Karpas-422 (cell line): ENCODE results near the gene RBM20. TPM values are rescaled to one million over a fixed set of nuclear protein-coding genes. Genes with fewer than 3 reads are reported as not detected.

ENCODE experiments used
- DNase-seq: peaks from one replicate; pipeline ENCODE4 v3.0.0-alpha.2; 2015
- H2AFZ ChIP-seq: fragments of 200-600 bp; sonication (generic); 2 replicates; pipeline ENCODE4 v1.6.1; 2014; ENCODE audit warnings: antibody characterized with exemption, low read length, mixed read lengths
- H3K27ac ChIP-seq: fragments of 200-600 bp; sonication (generic); 2 replicates; pipeline ENCODE4 v1.5.1; 2014; ENCODE audit warnings: mild to moderate bottlenecking, low read length, moderate library complexity
- H3K27me3 ChIP-seq: fragments of 200-600 bp; sonication (generic); 2 replicates; pipeline ENCODE4 v1.6.1; 2014; ENCODE audit warnings: low read length, mixed read lengths
- H3K36me3 ChIP-seq: fragments of 200-600 bp; sonication (generic); 2 replicates; pipeline ENCODE4 v1.6.1; 2014; ENCODE audit warnings: low read length, mixed read lengths; ENCODE audit not compliant: insufficient read depth
- H3K4me1 ChIP-seq: fragments of 200-600 bp; sonication (generic); 2 replicates; pipeline ENCODE4 v1.6.1; 2014; ENCODE audit warnings: mild to moderate bottlenecking, low read length, mixed read lengths
- H3K4me2 ChIP-seq: fragments of 200-600 bp; sonication (generic); 2 replicates; pipeline ENCODE4 v1.6.1; 2014; ENCODE audit warnings: low read length, low read depth, mild to moderate bottlenecking; ENCODE audit not compliant: poor library complexity, severe bottlenecking
- H3K4me3 ChIP-seq: fragments of 200-600 bp; sonication (generic); 2 replicates; pipeline ENCODE4 v1.5.1; 2014; ENCODE audit warnings: mild to moderate bottlenecking, antibody characterized with exemption, low read length, mixed read lengths
- H3K79me2 ChIP-seq: fragments of 200-600 bp; sonication (generic); 2 replicates; pipeline ENCODE4 v1.6.1; 2014; ENCODE audit warnings: mild to moderate bottlenecking, low read length, mixed read lengths
- H3K9ac ChIP-seq: fragments of 200-600 bp; sonication (generic); 2 replicates; pipeline ENCODE4 v1.6.0; 2014; ENCODE audit warnings: low read length
- H3K9me2 ChIP-seq: fragments of 200-600 bp; sonication (generic), shearing (Covaris generic); replicated peaks from 2 replicates; pipeline ENCODE4 v1.6.0; 2014; ENCODE audit warnings: mild to moderate bottlenecking, low read length, moderate library complexity; ENCODE audit not compliant: insufficient read depth
- H3K9me3 ChIP-seq: fragments of 300-700, 200-600 bp; sonication (generic); 2 replicates; pipeline ENCODE4 v1.6.1; 2014; ENCODE audit warnings: low read length, mixed read lengths
- H4K20me1 ChIP-seq: fragments of 200-600 bp; sonication (generic); 2 replicates; pipeline ENCODE4 v1.6.1; 2014; ENCODE audit warnings: mild to moderate bottlenecking, antibody characterized with exemption, low read length, low read depth; ENCODE audit not compliant: insufficient read depth
- total RNA-seq: library from RNA; depleted of rRNA; stranded (reverse); fragments of >200 nt; shearing (Covaris generic); gene quantifications from 2 replicates; pipeline ENCODE4 v1.2.3, GENCODE V29; 2014; ENCODE audit warnings: low replicate concordance

The RBM20 gene
- total RNA-seq, 1 experiment from 2014 or later, result not detected

- H2AFZ ChIP-seq, result no peak overlapping the region
- no peak overlapping the region for H3K9ac ChIP-seq
- H3K9me3 ChIP-seq, result no peaks in the 10 kb centered on the region
- H3K36me3 ChIP-seq, result no peaks in the 10 kb centered on the region
- H3K4me3 ChIP-seq, result no peak overlapping the region
- no peaks in the 10 kb centered on the region for H3K9me2 ChIP-seq
- no peaks in the 10 kb centered on the region for H3K79me2 ChIP-seq
- H4K20me1 ChIP-seq, result no peaks in the 10 kb centered on the region
- H3K27ac ChIP-seq, result no peak overlapping the region
- peaks cover 3% of the 10 kb centered on the region for H3K4me1 ChIP-seq
- DNase-seq, result no peak
- no peak overlapping the region for H3K4me2 ChIP-seq
- no peaks in the 10 kb centered on the region for H3K27me3 ChIP-seq
Observed at GRCh38 chr10:110836706-110837105, 192.6 kb downstream of the RBM20 start.

- Histone ChIP-seq H3K4me2 (no peak overlapping the region), H3K9me2 (no peaks in the 10 kb centered on the region), H2AFZ (no peak overlapping the region), H3K27ac (no peak overlapping the region), H3K36me3 (no peaks in the 10 kb centered on the region), H3K27me3 (no peaks in the 10 kb centered on the region), H3K79me2 (no peaks in the 10 kb centered on the region), H3K9ac (no peak overlapping the region), H3K9me3 (no peaks in the 10 kb centered on the region), H3K4me1 (peaks cover 12% of the 10 kb centered on the region), H3K4me3 (no peak overlapping the region), H4K20me1 (no peaks in the 10 kb centered on the region)
- DNase-seq, result no peak
Observed at GRCh38 chr10:110837418-110838171, 193.5 kb downstream of the RBM20 start.

- H3K79me2 ChIP-seq, result no peaks in the 10 kb centered on the region
- DNase-seq, result no peak
- no peak overlapping the region for H2AFZ ChIP-seq
- H3K4me2 ChIP-seq, result no peak overlapping the region
- no peaks in the 10 kb centered on the region for H3K9me2 ChIP-seq
- no peak overlapping the region for H3K27ac ChIP-seq
- no peaks in the 10 kb centered on the region for H3K36me3 ChIP-seq
- H3K9me3 ChIP-seq, result no peaks in the 10 kb centered on the region
- no peak overlapping the region for H3K4me3 ChIP-seq
- peaks cover 27% of the 10 kb centered on the region for H3K4me1 ChIP-seq
- no peaks in the 10 kb centered on the region for H3K27me3 ChIP-seq
- no peaks in the 10 kb centered on the region for H4K20me1 ChIP-seq
- H3K9ac ChIP-seq, result no peak overlapping the region
Observed at GRCh38 chr10:110840225-110840922, 196.2 kb downstream of the RBM20 start.

GRCh38 chr10:110840923-110841428 lies 196.8 kb downstream of the RBM20 start:
- H3K4me2 ChIP-seq, result no peak overlapping the region
- H3K4me1 ChIP-seq, result peaks cover 33% of the 10 kb centered on the region

GRCh38 chr10:110841767-110842267 lies 197.7 kb downstream of the RBM20 start:
- DNase-seq, result peak; percentile 62
- H3K4me3 ChIP-seq, result no peak overlapping the region
- no peaks in the 10 kb centered on the region for H3K27me3 ChIP-seq
- no peaks in the 10 kb centered on the region for H3K79me2 ChIP-seq
- H3K4me2 ChIP-seq, result no peak overlapping the region
- no peak overlapping the region for H3K27ac ChIP-seq
- H3K36me3 ChIP-seq, result no peaks in the 10 kb centered on the region
- H3K4me1 ChIP-seq, result peaks cover 41% of the 10 kb centered on the region
- no peak overlapping the region for H3K9ac ChIP-seq
- no peak overlapping the region for H2AFZ ChIP-seq
- no peaks in the 10 kb centered on the region for H4K20me1 ChIP-seq
- no peaks in the 10 kb centered on the region for H3K9me2 ChIP-seq
- H3K9me3 ChIP-seq, result no peaks in the 10 kb centered on the region

More at GRCh38 chr10:110840923-110841428, 196.8 kb downstream of the RBM20 start:
- no peak overlapping the region for H3K9ac ChIP-seq
- H3K9me2 ChIP-seq, result no peaks in the 10 kb centered on the region
- H3K4me3 ChIP-seq, result no peak overlapping the region
- H3K27me3 ChIP-seq, result no peaks in the 10 kb centered on the region
- H2AFZ ChIP-seq, result no peak overlapping the region
- no peak for DNase-seq
- H3K79me2 ChIP-seq, result no peaks in the 10 kb centered on the region
- no peak overlapping the region for H3K27ac ChIP-seq
- no peaks in the 10 kb centered on the region for H3K36me3 ChIP-seq
- no peaks in the 10 kb centered on the region for H4K20me1 ChIP-seq
- no peaks in the 10 kb centered on the region for H3K9me3 ChIP-seq

GRCh38 chr10:110842326-110842904 lies 198.3 kb downstream of the RBM20 start:
- Histone ChIP-seq H3K4me3 (no peak overlapping the region), H4K20me1 (no peaks in the 10 kb centered on the region), H3K36me3 (no peaks in the 10 kb centered on the region), H3K4me2 (peak overlapping the region; percentile 13), H3K4me1 (peaks cover 47% of the 10 kb centered on the region), H3K9me3 (no peaks in the 10 kb centered on the region), H3K27me3 (no peaks in the 10 kb centered on the region), H3K9ac (no peak overlapping the region), H3K9me2 (no peaks in the 10 kb centered on the region), H2AFZ (no peak overlapping the region), H3K27ac (no peak overlapping the region), H3K79me2 (no peaks in the 10 kb centered on the region)
- no peak for DNase-seq

GRCh38 chr10:110843031-110843430 lies 198.9 kb downstream of the RBM20 start:
- Histone ChIP-seq H3K27ac (no peak overlapping the region), H2AFZ (no peak overlapping the region), H4K20me1 (no peaks in the 10 kb centered on the region), H3K36me3 (no peaks in the 10 kb centered on the region), H3K9me3 (no peaks in the 10 kb centered on the region), H3K79me2 (no peaks in the 10 kb centered on the region), H3K4me3 (no peak overlapping the region), H3K4me1 (peaks cover 53% of the 10 kb centered on the region), H3K27me3 (no peaks in the 10 kb centered on the region), H3K9me2 (no peaks in the 10 kb centered on the region), H3K9ac (no peak overlapping the region), H3K4me2 (peak overlapping the region; percentile 13)
- peak; percentile 44 for DNase-seq
